ENCODE data around the gene TMEM214.
A peak's percentile ranks its signal among the peaks of the same experiment; 100 is the strongest.
"Not testable (repeated sequence)": the region's sequence is repeated elsewhere in the genome, so short reads cannot be mapped to it uniquely, and the experiment has no call there.

The TMEM214 gene

GRCh38 chr2:27065128-27065527 is 32.4 kb downstream of the TMEM214 start:
- peaks cover 8% of the 10 kb centered on the region for H3K36me3 ChIP-seq (ENCODE audit: control insufficient read depth, insufficient read depth, low read length)
- H3K4me3 ChIP-seq (ENCODE audit: low read length) = no peak overlapping the region
- no peaks in the 10 kb centered on the region for H3K27me3 ChIP-seq (ENCODE audit: control insufficient read depth, insufficient read depth, low read length)
- no peak overlapping the region for H3K9ac ChIP-seq (ENCODE audit: low read length)
- H3K9me3 ChIP-seq (ENCODE audit: control insufficient read depth, low read length) = no peaks in the 10 kb centered on the region
- peaks cover 13% of the 10 kb centered on the region for H3K4me1 ChIP-seq (ENCODE audit: control insufficient read depth, insufficient read depth, low read length)

- Histone ChIP-seq H3K36me3 (ENCODE audit: control insufficient read depth, insufficient read depth, low read length) (peaks cover 8% of the 10 kb centered on the region), H3K4me1 (ENCODE audit: control insufficient read depth, insufficient read depth, low read length) (peaks cover 27% of the 10 kb centered on the region), H3K9ac (ENCODE audit: low read length) (no peak overlapping the region), H3K4me3 (ENCODE audit: low read length) (no peak overlapping the region), H3K27me3 (ENCODE audit: control insufficient read depth, insufficient read depth, low read length) (no peaks in the 10 kb centered on the region), H3K9me3 (ENCODE audit: control insufficient read depth, low read length) (no peaks in the 10 kb centered on the region)
Observed at GRCh38 chr2:27067385-27067784, 34.6 kb downstream of the TMEM214 start.

- no peak overlapping the region for H3K4me3 ChIP-seq (ENCODE audit: low read length)
- H3K9me3 ChIP-seq (ENCODE audit: control insufficient read depth, low read length) = no peaks in the 10 kb centered on the region
- peak overlapping the region; percentile 41 for H3K9ac ChIP-seq (ENCODE audit: low read length)
- H3K36me3 ChIP-seq (ENCODE audit: control insufficient read depth, insufficient read depth, low read length) = peaks cover 8% of the 10 kb centered on the region
- H3K4me1 ChIP-seq (ENCODE audit: control insufficient read depth, insufficient read depth, low read length) = peaks cover 35% of the 10 kb centered on the region
- no peaks in the 10 kb centered on the region for H3K27me3 ChIP-seq (ENCODE audit: control insufficient read depth, insufficient read depth, low read length)
Observed at GRCh38 chr2:27069436-27069835, 36.7 kb downstream of the TMEM214 start.

GRCh38 chr2:27069961-27070618 is 37.3 kb downstream of the TMEM214 start:
- Histone ChIP-seq H3K9ac (ENCODE audit: low read length) (peak overlapping the region; percentile 79), H3K4me1 (ENCODE audit: control insufficient read depth, insufficient read depth, low read length) (peaks cover 35% of the 10 kb centered on the region), H3K27me3 (ENCODE audit: control insufficient read depth, insufficient read depth, low read length) (no peaks in the 10 kb centered on the region), H3K4me3 (ENCODE audit: low read length) (peak overlapping the region; percentile 71), H3K36me3 (ENCODE audit: control insufficient read depth, insufficient read depth, low read length) (peaks cover 8% of the 10 kb centered on the region), H3K9me3 (ENCODE audit: control insufficient read depth, low read length) (no peaks in the 10 kb centered on the region)

GRCh38 chr2:27070653-27071276 is 38.0 kb downstream of the TMEM214 start:
- no peaks in the 10 kb centered on the region for H3K9me3 ChIP-seq (ENCODE audit: control insufficient read depth, low read length)
- H3K27me3 ChIP-seq (ENCODE audit: control insufficient read depth, insufficient read depth, low read length) = no peaks in the 10 kb centered on the region
- H3K36me3 ChIP-seq (ENCODE audit: control insufficient read depth, insufficient read depth, low read length) = peaks cover 8% of the 10 kb centered on the region
- H3K9ac ChIP-seq (ENCODE audit: low read length) = peak overlapping the region; percentile 79
- H3K4me3 ChIP-seq (ENCODE audit: low read length) = peak overlapping the region; percentile 71
- peaks cover 35% of the 10 kb centered on the region for H3K4me1 ChIP-seq (ENCODE audit: control insufficient read depth, insufficient read depth, low read length)

GRCh38 chr2:27071277-27071989 is 38.7 kb downstream of the TMEM214 start, which contains the start of gene OST4:
TSS of gene OST4 (minus strand) at chr2:27071654.
- peaks cover 35% of the 10 kb centered on the region for H3K4me1 ChIP-seq (ENCODE audit: control insufficient read depth, insufficient read depth, low read length)

GRCh38 chr2:27071990-27072830 is 39.4 kb downstream of the TMEM214 start:
- peaks cover 7% of the 10 kb centered on the region for H3K27me3 ChIP-seq (ENCODE audit: control insufficient read depth, insufficient read depth, low read length)
- H3K9ac ChIP-seq (ENCODE audit: low read length) = peak overlapping the region; percentile 70
- H3K36me3 ChIP-seq (ENCODE audit: control insufficient read depth, insufficient read depth, low read length) = peaks cover 8% of the 10 kb centered on the region
- H3K4me1 ChIP-seq (ENCODE audit: control insufficient read depth, insufficient read depth, low read length) = peaks cover 38% of the 10 kb centered on the region
- H3K9me3 ChIP-seq (ENCODE audit: control insufficient read depth, low read length) = no peaks in the 10 kb centered on the region
- peak overlapping the region; percentile 47 for H3K4me3 ChIP-seq (ENCODE audit: low read length)

More at GRCh38 chr2:27071277-27071989, 38.7 kb downstream of the TMEM214 start, which contains the start of gene OST4:
- Histone ChIP-seq H3K4me3 (ENCODE audit: low read length) (peak within 1 kb of the TSS; percentile 71), H3K27me3 (ENCODE audit: control insufficient read depth, insufficient read depth, low read length) (peaks cover 2% of the 10 kb centered on the region), H3K9me3 (ENCODE audit: control insufficient read depth, low read length) (no peaks in the 10 kb centered on the region), H3K9ac (ENCODE audit: low read length) (peak within 1 kb of the TSS; percentile 79), H3K36me3 (ENCODE audit: control insufficient read depth, insufficient read depth, low read length) (peaks cover 8% of the 10 kb centered on the region)

GRCh38 chr2:27072920-27073319 is 40.2 kb downstream of the TMEM214 start:
- Histone ChIP-seq H3K9me3 (ENCODE audit: control insufficient read depth, low read length) (no peaks in the 10 kb centered on the region), H3K4me3 (ENCODE audit: low read length) (no peak overlapping the region), H3K27me3 (ENCODE audit: control insufficient read depth, insufficient read depth, low read length) (peaks cover 7% of the 10 kb centered on the region), H3K9ac (ENCODE audit: low read length) (no peak overlapping the region), H3K4me1 (ENCODE audit: control insufficient read depth, insufficient read depth, low read length) (peaks cover 39% of the 10 kb centered on the region), H3K36me3 (ENCODE audit: control insufficient read depth, insufficient read depth, low read length) (peaks cover 8% of the 10 kb centered on the region)

GRCh38 chr2:27073782-27074181 is 41.0 kb downstream of the TMEM214 start:
- Histone ChIP-seq H3K9ac (ENCODE audit: low read length) (peak overlapping the region; percentile 20), H3K4me1 (ENCODE audit: control insufficient read depth, insufficient read depth, low read length) (peaks cover 38% of the 10 kb centered on the region), H3K4me3 (ENCODE audit: low read length) (no peak overlapping the region), H3K27me3 (ENCODE audit: control insufficient read depth, insufficient read depth, low read length) (peaks cover 7% of the 10 kb centered on the region), H3K36me3 (ENCODE audit: control insufficient read depth, insufficient read depth, low read length) (peaks cover 8% of the 10 kb centered on the region), H3K9me3 (ENCODE audit: control insufficient read depth, low read length) (no peaks in the 10 kb centered on the region)

GRCh38 chr2:27074738-27075565 is 42.2 kb downstream of the TMEM214 start:
- no peaks in the 10 kb centered on the region for H3K9me3 ChIP-seq (ENCODE audit: control insufficient read depth, low read length)
- no peak overlapping the region for H3K9ac ChIP-seq (ENCODE audit: low read length)
- no peak overlapping the region for H3K4me3 ChIP-seq (ENCODE audit: low read length)
- peaks cover 28% of the 10 kb centered on the region for H3K4me1 ChIP-seq (ENCODE audit: control insufficient read depth, insufficient read depth, low read length)
- H3K27me3 ChIP-seq (ENCODE audit: control insufficient read depth, insufficient read depth, low read length) = peaks cover 7% of the 10 kb centered on the region
- H3K36me3 ChIP-seq (ENCODE audit: control insufficient read depth, insufficient read depth, low read length) = no peaks in the 10 kb centered on the region

- H3K9ac ChIP-seq (ENCODE audit: low read length); H3K4me3 ChIP-seq (ENCODE audit: low read length); H3K9me3 ChIP-seq (ENCODE audit: control insufficient read depth, low read length); H3K36me3 ChIP-seq (ENCODE audit: control insufficient read depth, insufficient read depth, low read length); H3K27me3 ChIP-seq (ENCODE audit: control insufficient read depth, insufficient read depth, low read length): not testable (repeated sequence)
- H3K4me1 ChIP-seq (ENCODE audit: control insufficient read depth, insufficient read depth, low read length) = peaks cover 22% of the 10 kb centered on the region
Observed at GRCh38 chr2:27075566-27075871, 42.8 kb downstream of the TMEM214 start.

Data from mucosa of stomach (tissue), 1 donor.